HG03066 (cell line): Measurements from ENCODE around the gene COMT.

Source experiments
- ATAC-seq: cut with Tn5 transposase; IDR thresholded peaks from one replicate; pipeline ENCODE4 v1.9.1; 2021; ENCODE audit warnings: low read depth; ENCODE audit not compliant: unreplicated experiment

The COMT gene

DNA sequence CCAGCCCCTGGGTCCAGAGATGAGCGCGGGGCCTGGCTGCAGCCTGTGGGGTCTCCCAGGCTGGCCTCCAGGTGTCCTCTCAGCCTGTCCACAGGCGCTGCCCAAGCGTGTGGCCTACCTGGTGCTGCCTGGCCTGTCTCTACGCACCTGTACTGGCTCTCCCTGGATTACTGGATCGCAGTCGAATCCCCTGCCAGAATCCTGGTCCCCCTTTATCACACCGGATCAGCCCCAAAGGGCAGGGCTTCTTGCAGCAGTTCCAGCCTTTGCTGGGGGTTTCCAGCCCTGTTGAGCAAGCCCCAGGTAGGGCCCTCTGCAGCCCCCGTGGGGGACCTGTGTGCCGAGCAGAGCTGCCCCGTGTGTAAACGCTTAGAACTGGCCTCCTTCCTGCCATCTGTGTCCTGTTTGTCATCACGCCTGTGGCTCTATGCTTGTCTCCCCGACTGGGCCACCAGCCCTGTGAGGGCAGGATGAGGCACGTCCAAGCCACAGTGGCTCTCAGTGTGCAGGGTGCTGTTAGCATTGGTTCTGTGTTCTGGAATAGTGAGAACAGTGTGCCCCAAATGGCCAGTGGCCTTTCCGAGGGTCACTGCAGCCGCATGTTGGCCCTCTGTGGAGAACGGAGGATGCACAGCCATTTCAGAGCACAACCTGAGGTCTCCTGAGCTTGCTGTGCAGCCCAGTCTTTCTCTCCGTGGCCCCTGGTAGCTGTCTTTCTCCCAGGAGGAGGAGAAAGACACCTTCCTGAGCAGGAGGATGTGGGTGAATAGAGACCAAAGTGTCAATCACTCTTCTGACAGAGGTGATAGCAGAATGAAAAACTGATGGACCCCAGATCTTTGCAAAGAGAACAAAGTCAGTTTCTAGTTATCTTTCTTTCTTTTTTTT lies 13.9 kb downstream of the COMT start:
- ATAC-seq = no peak

GRCh38 chr22:19957445-19957844 lies 15.9 kb downstream of the COMT start:
- ATAC-seq = no peak

- ATAC-seq = no peak
Observed at GRCh38 chr22:19958083-19959042, 16.8 kb downstream of the COMT start.

DNA sequence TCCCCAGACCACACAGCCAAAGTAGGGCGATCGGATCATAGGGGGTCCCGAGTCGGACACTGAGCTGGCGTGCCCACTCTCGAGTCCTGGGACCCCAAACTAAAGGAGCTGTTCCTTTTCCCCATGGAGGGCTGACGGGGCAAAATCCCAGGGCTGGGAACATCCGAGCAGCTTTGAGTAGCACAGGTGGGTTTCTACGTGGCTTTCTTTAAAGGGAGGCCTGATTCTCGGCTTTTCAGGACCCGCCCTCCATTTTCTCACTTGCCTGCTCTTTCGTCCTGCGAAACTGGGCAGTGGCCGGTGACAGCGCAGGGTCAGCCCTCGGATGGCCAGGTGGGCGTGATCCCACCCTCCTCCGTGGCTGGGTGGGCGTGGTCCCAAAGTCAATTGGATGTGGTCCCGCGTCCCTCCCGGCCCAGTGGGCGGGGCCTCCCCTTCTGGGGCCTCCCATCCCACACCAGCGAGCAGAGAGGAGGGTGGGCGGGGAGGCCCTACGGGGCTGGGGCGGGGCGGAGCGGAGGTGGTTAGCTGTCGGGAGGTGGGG lies 17.5 kb downstream of the COMT start:
- ATAC-seq = no peak

GRCh38 chr22:19959587-19960490 lies 18.3 kb downstream of the COMT start:
- no peak for ATAC-seq

DNA sequence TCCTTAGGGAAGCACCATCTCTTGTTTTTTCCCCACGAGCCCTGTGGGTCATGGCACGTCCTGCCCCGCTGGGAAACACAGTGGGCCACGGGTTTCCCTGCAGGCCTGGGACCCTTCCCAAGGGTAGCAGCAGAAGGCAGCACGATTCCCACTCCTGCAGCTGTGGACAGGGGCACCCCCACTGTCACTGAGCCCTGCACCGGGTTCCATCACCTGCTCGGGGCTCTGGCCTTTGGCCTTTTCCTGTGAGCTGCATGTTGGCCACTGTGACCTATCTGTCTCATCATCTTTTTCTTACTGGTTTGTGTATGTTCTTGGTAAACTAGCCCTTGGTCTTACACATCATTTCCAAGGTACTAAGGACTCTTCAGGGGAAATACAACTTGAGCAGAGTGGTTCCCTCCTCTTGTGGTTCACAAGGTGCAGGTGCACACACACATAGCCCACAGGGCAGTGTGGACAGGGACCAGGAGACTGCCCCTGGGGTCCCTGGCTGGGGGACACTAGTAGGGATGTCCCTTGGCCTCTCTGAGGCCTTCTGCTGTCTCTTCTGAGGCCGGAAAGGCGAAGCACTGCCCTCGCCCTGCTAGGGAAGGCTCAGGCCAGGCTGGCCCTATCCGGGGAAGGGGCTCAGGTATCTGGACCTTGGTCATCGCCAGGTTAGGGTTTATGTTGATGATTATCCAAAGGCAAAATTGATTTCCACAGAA lies 19.1 kb downstream of the COMT start:
- ATAC-seq = no peak

DNA sequence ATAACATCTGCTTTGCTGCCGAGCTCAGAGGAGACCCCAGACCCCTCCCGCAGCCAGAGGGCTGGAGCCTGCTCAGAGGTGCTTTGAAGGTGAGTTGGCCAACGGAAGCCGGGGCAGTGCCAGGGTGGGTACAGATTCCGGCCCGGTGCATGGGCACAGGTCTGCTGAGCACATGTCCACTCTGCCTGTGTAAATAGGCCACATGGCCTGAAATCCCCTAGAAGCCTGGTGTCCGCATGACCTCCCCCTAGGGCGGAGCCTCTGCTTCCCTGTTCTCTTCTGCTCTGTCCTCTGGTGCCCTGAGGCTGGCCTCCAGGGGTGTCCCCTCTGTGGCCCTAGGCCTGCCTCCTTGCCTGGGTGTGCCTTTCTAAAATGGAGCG lies 19.6 kb downstream of the COMT start:
- ATAC-seq = no peak

DNA sequence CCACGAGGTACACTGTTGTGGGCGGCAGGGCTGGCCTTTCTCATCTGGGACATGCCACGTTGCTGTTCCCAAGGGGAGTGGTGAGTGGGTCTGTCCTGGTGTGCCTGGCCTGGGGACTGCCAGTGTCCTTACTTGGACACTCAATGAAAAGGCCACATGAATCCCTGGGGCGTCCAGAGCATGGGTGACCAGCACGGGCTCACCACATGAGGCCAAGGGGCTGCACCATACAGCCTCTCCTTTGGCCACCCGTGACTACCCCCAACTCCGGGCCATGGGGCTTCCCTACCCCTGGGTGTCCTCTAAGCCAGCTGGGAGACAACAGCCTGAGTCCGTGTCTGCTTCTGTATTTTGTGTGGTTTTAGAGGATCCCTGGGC lies 20.3 kb downstream of the COMT start:
- ATAC-seq = no peak

DNA sequence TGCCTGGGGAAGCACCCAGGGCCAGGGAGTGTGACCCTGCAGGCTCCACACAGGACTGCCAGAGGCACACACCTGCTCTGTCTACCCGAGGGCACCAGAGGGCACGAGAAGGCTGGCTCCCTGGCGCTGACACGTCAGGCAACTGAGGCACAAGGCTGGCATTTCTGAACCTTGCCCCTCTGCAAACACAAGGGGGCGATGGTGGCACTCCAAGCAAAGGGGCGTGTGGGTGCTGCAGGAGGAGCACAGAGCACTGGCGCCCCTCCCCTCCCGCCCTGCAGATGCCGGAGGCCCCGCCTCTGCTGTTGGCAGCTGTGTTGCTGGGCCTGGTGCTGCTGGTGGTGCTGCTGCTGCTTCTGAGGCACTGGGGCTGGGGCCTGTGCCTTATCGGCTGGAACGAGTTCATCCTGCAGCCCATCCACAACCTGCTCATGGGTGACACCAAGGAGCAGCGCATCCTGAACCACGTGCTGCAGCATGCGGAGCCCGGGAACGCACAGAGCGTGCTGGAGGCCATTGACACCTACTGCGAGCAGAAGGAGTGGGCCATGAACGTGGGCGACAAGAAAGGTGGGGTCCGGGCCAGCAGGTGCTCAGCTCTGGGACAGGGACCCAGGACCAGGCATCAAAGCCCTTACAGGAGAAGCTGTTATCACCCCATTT lies 20.8 kb downstream of the COMT start:
- ATAC-seq = no peak

GRCh38 chr22:19962909-19963806 lies 21.6 kb downstream of the COMT start:
- ATAC-seq = no peak

DNA sequence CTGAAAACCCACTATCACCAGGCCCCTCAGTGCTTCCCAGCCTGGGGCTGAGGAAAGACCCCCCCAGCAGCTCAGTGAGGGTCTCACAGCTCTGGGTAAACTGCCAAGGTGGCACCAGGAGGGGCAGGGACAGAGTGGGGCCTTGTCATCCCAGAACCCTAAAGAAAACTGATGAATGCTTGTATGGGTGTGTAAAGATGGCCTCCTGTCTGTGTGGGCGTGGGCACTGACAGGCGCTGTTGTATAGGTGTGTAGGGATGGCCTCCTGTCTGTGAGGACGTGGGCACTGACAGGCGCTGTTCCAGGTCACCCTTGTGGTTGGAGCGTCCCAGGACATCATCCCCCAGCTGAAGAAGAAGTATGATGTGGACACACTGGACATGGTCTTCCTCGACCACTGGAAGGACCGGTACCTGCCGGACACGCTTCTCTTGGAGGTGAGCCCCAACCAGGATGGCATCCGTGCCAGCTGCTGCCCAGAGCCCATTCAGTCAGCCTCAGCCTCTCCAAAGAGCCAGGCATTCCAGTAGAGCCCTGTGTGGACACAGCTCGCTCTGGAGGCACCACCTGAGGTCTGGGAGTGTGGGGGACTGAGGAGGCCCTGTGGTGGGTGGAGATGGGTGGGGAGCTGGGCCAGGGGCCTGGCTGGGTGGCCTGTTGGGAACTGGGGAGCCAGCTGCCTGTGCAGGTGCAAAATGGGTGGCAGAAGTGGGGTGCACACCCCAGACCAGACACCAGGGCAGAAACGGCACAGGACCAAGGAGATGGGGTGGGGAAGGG lies 22.5 kb downstream of the COMT start:
- no peak for ATAC-seq

DNA sequence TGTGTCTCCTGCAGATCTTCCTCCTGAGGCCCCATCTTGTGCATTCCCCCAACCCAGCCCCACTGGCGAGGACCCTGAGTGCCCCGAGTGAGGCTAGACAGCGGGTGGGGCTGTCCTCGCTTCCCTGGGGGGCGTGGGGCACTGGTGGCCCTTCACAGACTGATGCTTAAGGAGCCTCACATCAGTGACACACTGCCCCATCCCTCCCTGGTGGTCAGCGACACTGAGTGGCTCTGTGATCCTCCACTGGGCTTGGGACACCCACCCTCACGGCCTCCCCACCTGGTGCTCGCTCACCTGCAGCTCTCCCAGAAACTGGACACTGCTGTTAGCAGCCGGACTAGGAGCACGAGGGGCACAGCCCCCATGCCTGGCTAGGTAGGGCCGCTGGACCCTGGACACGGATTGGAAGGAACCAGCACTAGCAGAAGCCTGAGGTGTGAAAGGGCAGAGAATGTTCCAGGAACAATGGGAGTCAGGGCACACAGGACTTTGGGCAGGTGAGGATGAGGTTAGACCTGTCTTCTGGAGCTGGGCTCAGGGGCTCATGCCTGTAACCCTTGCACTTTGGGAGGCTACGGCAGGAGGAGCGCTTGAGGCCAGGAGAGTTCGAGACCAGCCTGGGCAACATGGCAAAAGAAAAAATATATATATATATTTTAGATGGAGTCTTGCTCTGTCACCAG lies 23.3 kb downstream of the COMT start:
- no peak for ATAC-seq

GRCh38 chr22:19965771-19966709 lies 24.5 kb downstream of the COMT start:
- no peak for ATAC-seq

DNA sequence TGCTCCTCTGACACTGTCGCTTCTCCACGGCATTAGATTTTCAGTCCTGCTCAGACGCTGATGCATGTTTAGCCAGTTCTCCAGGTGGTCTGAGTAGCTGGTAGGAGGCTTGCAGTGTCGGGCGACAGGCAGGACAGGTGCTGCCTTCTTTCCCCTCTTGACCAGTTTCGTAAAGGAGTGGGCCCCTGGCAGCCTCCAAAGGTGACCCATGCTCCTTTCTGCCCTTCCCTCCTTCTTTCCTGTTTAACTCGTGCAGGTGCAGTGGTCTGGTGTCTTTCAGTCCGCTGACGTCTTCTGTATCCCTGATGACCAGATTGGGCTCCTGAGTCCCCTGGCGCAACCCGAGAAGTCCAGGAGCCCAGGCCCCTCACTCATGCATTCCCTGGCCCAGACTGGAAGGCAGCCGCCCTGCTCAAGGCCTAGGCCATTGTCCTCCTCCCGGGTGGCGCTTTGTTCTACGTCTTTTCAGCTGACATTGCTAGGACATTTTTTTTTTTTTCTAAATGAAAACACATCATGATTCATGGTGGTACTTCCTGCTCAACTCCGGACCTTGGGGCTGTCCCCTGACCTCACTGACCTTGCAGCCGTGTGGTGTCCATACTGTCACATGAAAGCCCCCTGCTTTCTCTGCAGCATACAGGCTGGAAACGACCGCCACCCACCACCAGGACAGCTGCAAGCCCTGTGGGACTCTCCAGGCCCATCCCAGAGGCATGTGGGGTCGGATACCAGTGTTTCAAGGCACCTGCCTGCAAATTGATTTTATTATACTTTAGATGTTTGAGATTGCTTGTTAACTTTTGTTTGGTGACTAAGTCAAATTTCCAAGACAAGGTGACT lies 25.6 kb downstream of the COMT start:
- ATAC-seq = no peak
